HG03354 (cell line): ENCODE data around the gene CNOT4.
"Not testable (repeated sequence)": the region's sequence is repeated elsewhere in the genome, so short reads cannot be mapped to it uniquely, and the experiment has no call there.

Experiments
- ATAC-seq: cut with Tn5 transposase; IDR thresholded peaks from one replicate; pipeline ENCODE4 v1.9.1; 2021; ENCODE audit warnings: mild to moderate bottlenecking; ENCODE audit not compliant: unreplicated experiment, poor library complexity, severe bottlenecking

Gene CNOT4

DNA sequence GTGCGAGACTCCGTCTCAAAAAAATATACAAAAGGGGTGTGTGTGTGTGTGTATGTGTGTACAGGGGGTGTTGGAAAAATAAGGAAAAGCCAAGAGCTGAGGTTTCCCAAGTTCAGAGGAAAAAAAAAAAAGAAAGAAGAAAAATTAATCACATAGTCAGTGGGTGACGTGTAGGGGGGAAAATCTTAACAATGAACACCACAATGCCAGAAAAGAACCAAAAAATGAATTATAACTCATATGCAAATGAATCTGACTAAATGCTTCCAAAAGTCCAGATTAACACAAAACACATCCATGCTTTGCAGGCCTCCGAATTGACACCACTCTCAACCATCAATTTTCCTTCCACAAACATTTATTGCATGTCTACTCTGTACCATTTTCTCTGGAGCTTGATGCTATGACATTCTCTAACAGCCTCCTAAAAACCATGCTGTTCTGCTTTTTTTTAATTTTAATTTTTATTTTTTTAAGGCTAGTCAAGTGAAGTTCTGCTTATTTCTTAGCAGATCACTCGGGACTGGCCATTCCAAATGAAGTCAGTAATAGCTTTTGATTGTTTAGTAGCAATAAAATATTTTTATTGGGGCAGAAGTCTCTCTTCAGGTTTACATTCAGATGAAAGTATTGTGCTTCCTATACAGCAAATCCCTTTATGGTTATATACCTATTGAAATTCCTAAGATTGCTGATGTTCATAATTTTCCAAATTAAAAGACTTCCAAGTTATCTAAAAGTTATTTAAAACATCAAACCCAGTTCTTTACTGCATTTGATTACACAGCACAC lies 133.8 kb downstream of the CNOT4 start:
- no peak for ATAC-seq

DNA sequence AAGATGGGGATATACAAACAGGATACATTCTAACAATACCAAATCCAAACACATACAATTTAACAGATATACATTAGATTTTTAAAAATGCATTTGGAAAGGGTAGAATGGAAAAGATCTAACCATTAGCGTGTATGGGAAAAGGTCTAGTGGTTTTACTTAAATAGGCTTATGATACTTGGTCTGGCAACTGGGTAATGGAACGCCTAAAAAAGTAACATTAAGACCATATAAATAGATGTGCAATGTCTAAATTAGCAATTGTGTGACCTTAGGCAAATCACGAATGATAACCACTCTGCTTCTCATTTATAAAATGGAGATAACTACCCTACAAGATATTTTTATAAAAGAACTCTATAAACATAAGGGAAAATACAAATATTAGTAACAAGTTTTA lies 135.2 kb downstream of the CNOT4 start:
- ATAC-seq: no peak

- no peak for ATAC-seq
Observed at GRCh38 chr7:135372222-135372621, 137.7 kb downstream of the CNOT4 start.

- no peak for ATAC-seq
Observed at GRCh38 chr7:135370656-135371055, 139.2 kb downstream of the CNOT4 start.

DNA sequence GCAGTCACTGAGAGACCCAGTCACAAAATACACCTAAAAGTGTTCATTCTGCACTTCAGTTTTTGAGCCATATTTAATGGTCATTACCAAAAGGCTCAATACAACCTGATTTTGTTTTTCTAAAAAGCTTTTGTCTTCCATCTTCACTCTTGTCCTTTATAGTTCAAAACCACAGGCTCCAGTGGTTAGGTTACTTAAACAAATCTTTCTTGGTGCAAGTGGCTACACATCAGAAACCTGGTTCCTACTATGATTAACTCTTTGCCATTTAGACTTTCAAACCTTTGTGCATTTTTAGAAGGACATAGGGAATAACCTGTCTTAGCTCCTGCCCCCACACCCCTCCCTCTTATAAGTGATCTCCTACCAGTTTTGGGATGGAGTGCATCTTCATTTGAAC lies 140.5 kb downstream of the CNOT4 start:
- no peak for ATAC-seq

DNA sequence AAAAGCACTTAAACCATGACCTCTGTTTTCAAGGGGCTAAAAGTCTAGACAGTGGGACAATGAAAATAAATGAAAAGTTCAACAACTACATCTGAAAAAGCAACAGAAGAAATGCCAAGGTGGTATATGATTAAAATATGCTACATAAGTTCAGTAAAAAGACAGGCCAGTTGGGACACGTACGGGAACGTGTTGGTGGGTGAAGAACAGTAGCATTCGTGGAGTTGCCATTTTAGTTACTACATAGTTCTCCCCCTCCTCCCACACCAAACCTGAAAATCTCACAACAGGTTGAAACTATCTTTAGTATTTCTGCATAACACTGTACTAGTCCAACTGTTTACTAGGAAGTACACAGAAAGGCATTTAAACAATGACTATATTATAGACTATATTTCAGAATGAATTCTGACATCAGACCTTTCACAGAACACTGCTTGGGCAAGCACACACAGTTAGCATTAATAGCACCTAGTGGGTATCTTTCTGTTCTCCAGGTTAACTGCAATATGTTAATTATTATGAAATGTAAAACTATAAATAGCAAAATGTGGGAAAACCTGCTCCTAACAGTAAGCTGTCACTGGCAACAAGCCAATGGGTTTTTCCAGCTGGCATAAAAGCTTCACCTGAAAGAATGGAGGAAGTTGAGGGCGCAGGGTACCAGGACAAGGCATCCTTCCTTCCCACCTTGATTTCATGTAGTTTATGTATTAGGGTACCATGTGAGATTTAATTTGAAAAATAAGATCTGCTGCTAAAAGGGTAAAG lies 141.3 kb downstream of the CNOT4 start:
- no peak for ATAC-seq

- ATAC-seq: no peak
Observed at GRCh38 chr7:135366843-135367508, 142.9 kb downstream of the CNOT4 start.

DNA sequence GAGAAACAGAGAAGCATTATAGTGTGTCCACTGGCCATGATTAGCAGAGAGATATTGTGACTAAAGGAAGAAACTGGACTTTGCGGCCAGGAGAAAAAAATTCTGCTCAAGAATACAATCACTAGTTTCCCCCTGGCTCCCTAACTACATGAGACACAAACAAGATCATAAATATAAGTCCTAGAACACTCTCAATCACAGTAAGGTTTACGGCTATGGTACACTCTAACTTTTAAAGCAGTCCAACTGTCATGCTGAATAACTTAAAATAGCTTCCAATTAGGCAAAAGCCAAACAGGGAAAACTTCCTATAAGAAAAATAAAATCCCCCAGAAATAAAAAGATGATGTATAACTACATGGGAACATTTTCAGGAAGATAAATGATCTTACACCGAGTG lies 144.2 kb downstream of the CNOT4 start:
- ATAC-seq: no peak

DNA sequence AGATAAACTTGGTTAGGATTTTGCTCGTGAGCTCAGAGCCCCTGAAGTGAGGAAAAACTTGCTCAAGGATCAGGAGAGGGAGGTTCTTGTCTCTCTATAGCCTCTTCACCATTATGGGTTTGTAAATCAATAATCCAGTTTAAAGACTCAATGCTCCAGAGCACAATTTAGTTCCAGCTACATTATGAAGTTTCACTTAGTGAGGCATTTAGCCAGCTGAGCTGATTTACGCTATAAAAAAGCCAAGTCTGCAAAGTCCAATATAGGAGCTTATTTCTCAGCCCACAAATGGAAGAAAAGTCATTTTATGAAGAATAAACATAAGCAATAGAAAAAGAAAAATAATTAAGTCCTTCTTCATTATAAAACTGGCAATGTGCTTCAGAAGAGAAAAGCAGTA lies 145.7 kb downstream of the CNOT4 start:
- no peak for ATAC-seq

DNA sequence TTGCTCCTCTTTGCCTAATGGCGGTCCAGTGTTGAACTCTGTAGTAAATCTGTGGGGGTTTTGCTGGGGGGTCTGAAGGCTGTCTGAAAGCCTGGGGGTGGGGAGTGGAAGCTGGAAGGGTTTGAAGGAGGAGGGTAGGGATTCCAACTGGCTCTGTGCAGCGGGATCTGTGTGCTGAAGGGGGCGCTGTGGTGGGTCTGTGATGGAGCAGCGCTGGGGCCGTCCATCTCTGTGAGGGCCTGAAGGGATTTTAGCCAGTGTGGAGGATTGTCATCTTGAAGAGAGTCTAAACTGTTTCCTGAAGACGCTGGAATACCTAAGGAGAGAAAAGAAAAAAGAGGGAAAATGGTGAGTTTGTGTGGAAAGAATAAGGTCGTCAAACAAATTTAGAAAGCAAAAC lies 147.0 kb downstream of the CNOT4 start:
- ATAC-seq: no peak

DNA sequence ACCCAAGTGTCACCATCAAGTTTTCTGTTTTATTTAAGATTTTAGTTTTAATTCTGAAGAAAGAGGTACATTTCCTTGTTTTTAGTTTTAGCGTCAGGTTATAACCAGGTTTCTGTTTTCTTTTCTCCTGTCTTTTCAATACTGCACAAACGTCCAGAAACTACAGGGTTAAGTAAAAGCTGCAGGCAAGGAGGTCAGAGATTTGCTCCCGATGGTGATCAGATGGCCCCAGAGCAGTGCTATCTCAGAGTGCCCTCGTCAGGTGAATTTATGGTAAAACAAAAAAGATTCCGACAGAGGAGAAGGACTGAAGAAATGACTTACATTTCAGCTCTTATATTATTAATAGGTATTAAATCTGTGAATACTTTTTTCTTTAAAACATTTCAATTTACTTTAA lies 148.1 kb downstream of the CNOT4 start:
- ATAC-seq: no peak

DNA sequence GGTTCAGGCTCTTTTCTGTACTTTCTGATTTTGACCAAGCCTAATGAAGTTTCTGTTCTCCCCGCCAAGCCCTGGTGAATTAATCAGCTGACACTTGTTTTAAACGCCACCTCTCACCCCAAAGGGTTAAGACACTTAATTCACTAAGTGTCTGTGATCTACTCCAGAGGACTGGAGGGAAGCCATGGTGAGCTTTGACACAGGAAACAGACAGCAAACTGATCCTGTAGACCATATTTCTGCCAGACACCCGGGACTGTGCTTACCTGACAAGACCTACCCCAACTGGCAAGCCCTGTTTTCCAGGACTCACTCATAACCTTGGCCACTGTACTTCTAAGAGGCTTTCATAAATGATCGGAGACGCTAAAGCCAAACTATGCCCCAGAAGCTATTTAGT lies 150.3 kb downstream of the CNOT4 start:
- ATAC-seq: no peak

DNA sequence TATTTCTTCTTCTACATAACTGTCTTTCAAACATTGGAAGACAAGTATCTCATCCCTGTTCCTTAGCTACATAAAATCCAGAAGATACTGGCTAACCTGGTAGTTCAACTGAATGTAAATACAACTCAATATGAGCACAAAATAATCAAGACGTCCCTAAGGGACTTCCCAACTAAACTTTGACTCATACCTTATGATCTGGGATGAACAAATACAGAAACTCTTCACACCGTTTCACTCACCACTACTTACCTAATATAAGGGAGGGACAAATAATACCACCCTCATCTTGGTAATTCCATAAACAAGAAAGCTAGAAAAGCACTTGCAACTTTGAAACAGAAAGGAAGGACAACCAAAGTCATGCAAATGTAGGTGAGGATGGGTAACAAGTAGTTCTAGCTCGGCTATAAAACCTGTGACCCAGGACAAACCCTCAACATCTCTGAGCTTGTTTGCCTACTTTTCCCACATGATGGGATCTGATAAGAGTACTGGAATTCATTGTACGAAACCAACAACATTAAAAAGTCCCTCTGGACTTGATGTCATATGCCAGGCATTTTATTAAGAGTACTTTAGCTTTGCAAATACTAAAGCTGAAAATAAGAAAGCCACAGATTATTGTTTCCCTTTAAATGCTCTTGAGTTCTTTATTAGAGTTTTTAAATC lies 154.4 kb downstream of the CNOT4 start:
- no peak for ATAC-seq

GRCh38 chr7:135353832-135354231 lies 156.1 kb downstream of the CNOT4 start:
- ATAC-seq: no peak

- ATAC-seq: no peak
Observed at GRCh38 chr7:135352285-135352684, 157.6 kb downstream of the CNOT4 start.

GRCh38 chr7:135351070-135351469 lies 158.8 kb downstream of the CNOT4 start:
- ATAC-seq: not testable (repeated sequence)

DNA sequence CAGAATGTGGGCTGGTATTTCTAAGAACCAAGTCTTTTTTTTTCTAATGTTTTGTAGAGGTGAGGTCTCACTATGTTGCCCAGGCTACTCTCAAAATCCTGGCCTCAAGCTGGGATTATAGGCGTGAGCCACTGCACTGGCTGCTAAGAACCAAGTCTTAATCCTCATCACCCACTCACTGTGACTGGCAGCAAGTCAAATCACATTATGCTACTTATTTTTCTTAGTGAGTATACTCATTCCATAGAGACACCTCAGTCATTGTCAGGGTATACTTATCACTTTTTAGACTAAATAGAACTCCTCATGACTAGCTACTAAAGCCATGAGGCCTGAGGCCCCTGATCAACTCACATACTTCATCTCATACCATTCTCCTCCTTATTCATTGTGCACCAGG lies 160.2 kb downstream of the CNOT4 start:
- no peak for ATAC-seq

GRCh38 chr7:135348493-135348892 lies 161.4 kb downstream of the CNOT4 start:
- ATAC-seq: no peak

DNA sequence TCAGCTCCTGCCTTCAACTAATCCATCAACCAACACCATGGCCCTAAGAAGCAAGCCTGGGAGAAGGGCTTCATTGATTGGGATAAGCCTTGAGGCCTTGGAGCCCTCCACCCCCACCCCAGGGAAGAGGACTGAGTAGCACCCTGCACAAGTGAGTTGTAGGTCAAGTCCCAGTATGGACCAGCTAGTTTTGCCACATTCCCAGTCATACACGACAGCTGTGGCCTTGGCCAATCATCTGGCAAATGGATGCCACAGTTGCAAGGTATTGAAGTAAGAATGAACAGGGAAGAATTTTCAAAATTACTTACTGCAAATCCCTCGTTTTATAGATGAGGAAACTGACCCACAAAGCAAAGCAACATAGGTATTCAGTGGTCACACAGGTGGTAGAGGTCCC lies 166.5 kb downstream of the CNOT4 start:
- no peak for ATAC-seq

GRCh38 chr7:135342887-135343286 lies 167.0 kb downstream of the CNOT4 start:
- no peak for ATAC-seq
